ENCODE measurements around the gene SMIM36. TPM values are rescaled to one million over a fixed set of nuclear protein-coding genes. Genes with fewer than 3 reads are reported as not detected.
A peak's percentile ranks its signal among the peaks of the same experiment; 100 is the strongest.
"Not testable (repeated sequence)": the region's sequence is repeated elsewhere in the genome, so short reads cannot be mapped to it uniquely, and the experiment has no call there.

Gene SMIM36
- polyA plus RNA-seq, 1 donor = not detected

DNA sequence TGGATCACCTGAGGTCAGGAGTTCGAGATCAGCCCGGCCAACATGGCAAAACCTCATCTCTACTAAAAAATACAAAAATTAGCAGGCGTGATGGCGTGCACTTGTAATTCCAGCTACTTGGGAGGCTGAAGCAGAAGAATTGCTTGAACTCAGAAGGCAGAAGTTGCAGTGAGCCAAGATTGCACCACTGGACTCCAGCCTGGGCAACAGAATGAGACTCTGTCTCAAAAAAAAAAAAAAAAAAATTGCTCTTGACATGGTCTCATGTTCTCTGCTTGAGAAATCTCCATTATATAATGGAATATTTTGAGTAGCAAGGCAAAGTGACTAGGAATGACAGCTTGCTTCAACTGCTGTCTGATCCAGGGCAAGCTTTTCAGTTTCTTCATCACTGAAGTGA lies 65.2 kb downstream of the SMIM36 start:
- H3K36me3 ChIP-seq (ENCODE audit: control insufficient read depth, insufficient read depth, low read length); DNase-seq; H3K4me3 ChIP-seq (ENCODE audit: low read length); H3K9me3 ChIP-seq (ENCODE audit: control insufficient read depth, low read depth, low read length); H3K27ac ChIP-seq (ENCODE audit: low read length); H3K27me3 ChIP-seq (ENCODE audit: control insufficient read depth, insufficient read depth, low read length): not testable (repeated sequence)
- H3K4me1 ChIP-seq (ENCODE audit: control insufficient read depth, insufficient read depth, low read length) = peaks cover 22% of the 10 kb centered on the region
- WGBS (ENCODE audit: insufficient coverage, low lambda C conversion rate) = no CpG with 5 or more reads among the region's 4 CpGs

DNA sequence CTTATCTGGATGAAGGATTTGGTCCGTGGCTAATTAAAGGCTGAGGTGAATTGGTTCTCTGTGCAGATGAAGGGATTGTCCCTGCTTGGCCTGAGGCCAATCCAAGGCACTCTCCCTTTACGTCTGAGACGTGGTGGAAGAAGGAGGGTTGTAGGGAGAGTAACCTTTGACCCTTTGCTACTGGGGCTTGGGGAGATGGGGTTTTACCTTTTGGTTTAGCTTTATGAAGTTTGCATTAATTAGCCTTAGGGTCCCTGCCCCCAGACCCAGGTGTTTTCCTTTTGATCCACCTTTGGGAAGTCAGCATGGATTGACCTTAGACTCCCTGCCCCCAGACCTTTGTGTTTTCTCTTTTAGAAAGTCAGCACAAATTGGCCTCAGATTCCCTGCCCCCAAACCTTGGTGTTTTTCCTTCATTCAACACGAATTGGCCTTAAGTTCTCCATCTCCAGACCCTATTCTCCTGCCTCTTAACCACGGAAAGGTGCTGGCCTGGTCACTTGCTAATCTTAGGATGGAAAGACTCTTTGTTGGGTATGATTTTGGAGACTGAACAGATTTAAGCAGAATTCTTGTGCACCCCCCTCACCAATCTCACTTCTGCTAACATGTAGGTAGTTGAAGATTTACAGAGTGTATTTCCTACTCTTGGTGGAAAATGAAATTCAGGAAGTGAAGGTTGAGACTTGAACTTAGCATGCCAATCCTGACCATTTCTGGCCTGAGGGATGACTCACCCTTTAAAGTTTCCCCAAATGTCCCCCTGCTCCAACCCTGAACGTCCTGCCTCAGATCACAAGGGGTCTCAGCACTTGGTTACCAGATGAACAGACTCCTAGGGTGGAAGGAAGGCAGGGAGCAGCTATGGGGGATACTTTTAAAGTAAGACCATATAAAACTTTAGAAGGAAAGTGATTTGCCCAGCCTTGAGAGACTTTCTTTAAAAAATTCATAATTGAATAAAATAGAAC lies 66.5 kb downstream of the SMIM36 start:
- Histone ChIP-seq H3K27me3 (ENCODE audit: control insufficient read depth, insufficient read depth, low read length) (no peaks in the 10 kb centered on the region), H3K9me3 (ENCODE audit: control insufficient read depth, low read depth, low read length) (no peaks in the 10 kb centered on the region), H3K36me3 (ENCODE audit: control insufficient read depth, insufficient read depth, low read length) (no peaks in the 10 kb centered on the region), H3K4me3 (ENCODE audit: low read length) (no peak overlapping the region), H3K4me1 (ENCODE audit: control insufficient read depth, insufficient read depth, low read length) (peaks cover 14% of the 10 kb centered on the region), H3K27ac (ENCODE audit: low read length) (peak overlapping the region; percentile 9)
- 40% methylated on average over 1 of the region's 6 CpGs for whole genome bisulfite sequencing (ENCODE audit: insufficient coverage, low lambda C conversion rate)
- peak in 1 of 2 donors; percentile 40 for DNase-seq

DNA sequence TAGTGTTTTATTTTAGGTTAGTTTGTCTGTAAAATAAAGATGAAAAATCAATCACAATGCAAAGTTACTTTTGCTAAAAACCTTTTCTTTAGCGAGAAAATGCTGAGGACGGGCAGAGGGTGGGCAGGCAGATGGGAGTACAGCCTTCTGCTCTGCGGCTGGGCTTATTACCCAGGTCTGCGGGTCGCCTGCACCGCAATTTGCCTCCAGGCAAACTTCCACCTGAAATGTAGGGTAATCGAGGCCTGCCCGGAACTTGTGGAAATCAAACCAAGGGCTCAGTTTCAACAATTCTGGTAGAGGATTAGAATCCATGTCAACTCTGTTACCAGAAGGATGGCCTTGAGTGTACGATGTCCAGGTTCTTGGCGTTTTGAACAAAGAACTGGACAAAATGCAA lies 67.3 kb downstream of the SMIM36 start:
- Histone ChIP-seq H3K4me1 (ENCODE audit: control insufficient read depth, insufficient read depth, low read length) (peaks cover 14% of the 10 kb centered on the region), H3K9me3 (ENCODE audit: control insufficient read depth, low read depth, low read length) (no peaks in the 10 kb centered on the region), H3K4me3 (ENCODE audit: low read length) (no peak overlapping the region), H3K27me3 (ENCODE audit: control insufficient read depth, insufficient read depth, low read length) (no peaks in the 10 kb centered on the region), H3K36me3 (ENCODE audit: control insufficient read depth, insufficient read depth, low read length) (no peaks in the 10 kb centered on the region), H3K27ac (ENCODE audit: low read length) (peak overlapping the region; percentile 9)
- no peak for DNase-seq
- WGBS (ENCODE audit: insufficient coverage, low lambda C conversion rate) = 100% methylated on average over 1 of the region's 10 CpGs

DNA sequence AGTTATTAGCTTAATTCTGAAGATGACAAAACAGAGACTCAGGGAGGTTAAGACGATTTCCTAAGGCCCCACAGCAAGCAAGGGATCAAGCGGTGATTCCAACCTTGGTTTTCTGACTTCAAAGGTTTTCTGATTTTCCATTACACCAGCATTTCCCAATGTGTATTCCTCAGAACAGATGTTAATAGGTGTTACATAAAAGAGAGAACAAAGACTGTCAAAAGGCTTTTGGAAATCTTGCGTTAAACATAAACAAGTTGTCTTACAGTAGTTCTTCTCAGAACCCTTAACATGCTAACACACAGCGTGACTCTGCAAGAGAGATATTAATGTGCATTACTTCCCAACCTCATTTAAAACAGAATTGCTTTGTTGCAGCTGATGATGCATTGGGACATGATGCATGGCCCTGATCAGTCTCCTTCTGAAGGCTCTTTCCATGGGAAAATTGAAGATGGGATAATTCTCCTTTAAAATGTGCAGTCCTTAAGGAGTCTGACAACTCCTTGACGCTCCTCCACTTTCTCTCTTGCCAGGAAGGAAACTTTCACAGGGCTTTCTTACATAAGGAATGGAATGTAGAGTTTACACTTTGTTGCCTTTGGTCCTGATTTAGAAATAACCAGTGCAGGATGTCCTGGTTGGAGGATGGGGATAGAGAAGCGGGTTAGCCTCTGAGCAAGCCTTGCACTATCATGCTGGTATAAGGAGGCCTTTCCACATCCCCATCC lies 68.1 kb downstream of the SMIM36 start:
- 100% methylated on average over 1 of the region's 6 CpGs for WGBS (ENCODE audit: insufficient coverage, low lambda C conversion rate)
- H3K36me3 ChIP-seq (ENCODE audit: control insufficient read depth, insufficient read depth, low read length) = no peaks in the 10 kb centered on the region
- no peak for DNase-seq
- H3K4me1 ChIP-seq (ENCODE audit: control insufficient read depth, insufficient read depth, low read length) = peaks cover 10% of the 10 kb centered on the region
- no peaks in the 10 kb centered on the region for H3K9me3 ChIP-seq (ENCODE audit: control insufficient read depth, low read depth, low read length)
- H3K27ac ChIP-seq (ENCODE audit: low read length) = peak overlapping the region; percentile 9
- H3K27me3 ChIP-seq (ENCODE audit: control insufficient read depth, insufficient read depth, low read length) = no peaks in the 10 kb centered on the region
- H3K4me3 ChIP-seq (ENCODE audit: low read length) = no peak overlapping the region

DNA sequence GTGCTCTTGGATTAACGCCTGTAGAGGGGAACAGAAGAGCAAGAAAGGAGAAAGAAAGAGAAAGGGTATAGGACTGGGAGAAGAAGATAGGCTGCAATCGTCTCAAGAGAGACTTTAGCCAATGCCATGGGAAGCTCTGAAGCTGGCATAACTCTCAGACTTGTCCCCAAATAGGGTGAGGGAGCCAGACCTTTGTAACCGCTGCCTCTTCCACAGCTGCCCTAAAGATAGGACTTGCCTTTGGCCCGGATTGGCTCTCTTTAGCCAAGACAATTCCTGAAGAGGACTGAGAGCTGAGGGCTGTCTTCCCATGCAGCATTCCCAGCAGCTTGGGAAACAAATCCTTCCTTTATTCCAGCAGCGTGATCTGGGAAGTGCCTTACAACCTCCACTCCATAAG lies 68.8 kb downstream of the SMIM36 start:
- Histone ChIP-seq H3K27ac (ENCODE audit: low read length) (peak overlapping the region; percentile 40), H3K36me3 (ENCODE audit: control insufficient read depth, insufficient read depth, low read length) (no peaks in the 10 kb centered on the region), H3K4me1 (ENCODE audit: control insufficient read depth, insufficient read depth, low read length) (peaks cover 13% of the 10 kb centered on the region), H3K9me3 (ENCODE audit: control insufficient read depth, low read depth, low read length) (no peaks in the 10 kb centered on the region), H3K4me3 (ENCODE audit: low read length) (no peak overlapping the region), H3K27me3 (ENCODE audit: control insufficient read depth, insufficient read depth, low read length) (no peaks in the 10 kb centered on the region)
- WGBS (ENCODE audit: insufficient coverage, low lambda C conversion rate) = 83% methylated on average over 1 of the region's 5 CpGs
- DNase-seq = no peak

DNA sequence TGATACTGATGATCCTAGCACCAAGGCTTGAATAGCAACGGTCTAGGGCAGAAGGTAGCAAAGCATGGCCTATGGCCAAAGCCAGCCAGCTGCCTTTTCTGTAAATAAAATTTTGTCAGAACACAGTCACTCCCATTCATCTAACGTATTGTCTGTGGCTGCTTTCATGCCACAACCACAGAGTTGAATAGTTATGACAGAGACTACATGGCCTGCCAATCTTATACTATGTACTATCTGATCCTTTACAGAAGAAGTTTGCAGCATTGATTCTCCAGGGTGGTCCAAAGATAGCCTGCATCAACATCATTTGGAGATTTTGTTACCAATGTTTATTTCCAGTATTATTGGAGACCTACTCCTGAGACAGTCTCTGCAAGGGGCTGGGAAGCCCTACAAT lies 69.7 kb downstream of the SMIM36 start:
- peaks cover 16% of the 10 kb centered on the region for H3K4me1 ChIP-seq (ENCODE audit: control insufficient read depth, insufficient read depth, low read length)
- H3K36me3 ChIP-seq (ENCODE audit: control insufficient read depth, insufficient read depth, low read length) = no peaks in the 10 kb centered on the region
- WGBS (ENCODE audit: insufficient coverage, low lambda C conversion rate) = no CpG with 5 or more reads among the region's 2 CpGs
- H3K9me3 ChIP-seq (ENCODE audit: control insufficient read depth, low read depth, low read length) = no peaks in the 10 kb centered on the region
- no peak overlapping the region for H3K4me3 ChIP-seq (ENCODE audit: low read length)
- no peak for DNase-seq
- no peak overlapping the region for H3K27ac ChIP-seq (ENCODE audit: low read length)
- no peaks in the 10 kb centered on the region for H3K27me3 ChIP-seq (ENCODE audit: control insufficient read depth, insufficient read depth, low read length)

GRCh38 chr17:55440391-55440790 lies 70.9 kb downstream of the SMIM36 start:
- no CpG with 5 or more reads among the region's 3 CpGs for WGBS (ENCODE audit: insufficient coverage, low lambda C conversion rate)
- H3K9me3 ChIP-seq (ENCODE audit: control insufficient read depth, low read depth, low read length) = no peaks in the 10 kb centered on the region
- no peak overlapping the region for H3K27ac ChIP-seq (ENCODE audit: low read length)
- no peaks in the 10 kb centered on the region for H3K36me3 ChIP-seq (ENCODE audit: control insufficient read depth, insufficient read depth, low read length)
- H3K4me3 ChIP-seq (ENCODE audit: low read length) = no peak overlapping the region
- H3K4me1 ChIP-seq (ENCODE audit: control insufficient read depth, insufficient read depth, low read length) = peaks cover 15% of the 10 kb centered on the region
- no peak for DNase-seq
- no peaks in the 10 kb centered on the region for H3K27me3 ChIP-seq (ENCODE audit: control insufficient read depth, insufficient read depth, low read length)

DNA sequence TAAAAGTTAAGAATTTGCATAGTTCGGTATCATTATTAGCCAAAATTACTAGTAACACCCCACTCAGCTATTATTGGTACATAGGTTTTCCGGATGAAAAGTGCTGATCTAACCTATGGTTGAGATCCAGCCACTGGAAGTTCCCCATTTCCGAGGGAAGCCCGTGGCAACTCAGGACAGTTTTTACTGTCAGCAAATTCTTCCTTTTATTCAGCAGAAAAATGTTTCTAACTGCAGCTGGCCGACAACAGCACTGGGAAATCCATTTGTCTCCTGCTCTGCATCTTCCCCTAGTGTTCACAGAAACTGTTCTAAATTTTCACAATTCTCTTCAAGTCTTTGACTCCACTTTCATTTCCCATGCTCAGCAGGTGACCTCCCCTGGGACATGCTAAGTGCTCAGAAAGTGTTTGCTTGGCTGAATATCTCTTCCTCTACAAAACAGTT lies 74.1 kb downstream of the SMIM36 start:
- no peak overlapping the region for H3K27ac ChIP-seq (ENCODE audit: low read length)
- H3K9me3 ChIP-seq (ENCODE audit: control insufficient read depth, low read depth, low read length) = no peaks in the 10 kb centered on the region
- no peak overlapping the region for H3K4me3 ChIP-seq (ENCODE audit: low read length)
- no peak for DNase-seq
- H3K4me1 ChIP-seq (ENCODE audit: control insufficient read depth, insufficient read depth, low read length) = peaks cover 22% of the 10 kb centered on the region
- H3K27me3 ChIP-seq (ENCODE audit: control insufficient read depth, insufficient read depth, low read length) = no peaks in the 10 kb centered on the region
- no peaks in the 10 kb centered on the region for H3K36me3 ChIP-seq (ENCODE audit: control insufficient read depth, insufficient read depth, low read length)
- 85% methylated on average over 2 of the region's 5 CpGs for WGBS (ENCODE audit: insufficient coverage, low lambda C conversion rate)

DNA sequence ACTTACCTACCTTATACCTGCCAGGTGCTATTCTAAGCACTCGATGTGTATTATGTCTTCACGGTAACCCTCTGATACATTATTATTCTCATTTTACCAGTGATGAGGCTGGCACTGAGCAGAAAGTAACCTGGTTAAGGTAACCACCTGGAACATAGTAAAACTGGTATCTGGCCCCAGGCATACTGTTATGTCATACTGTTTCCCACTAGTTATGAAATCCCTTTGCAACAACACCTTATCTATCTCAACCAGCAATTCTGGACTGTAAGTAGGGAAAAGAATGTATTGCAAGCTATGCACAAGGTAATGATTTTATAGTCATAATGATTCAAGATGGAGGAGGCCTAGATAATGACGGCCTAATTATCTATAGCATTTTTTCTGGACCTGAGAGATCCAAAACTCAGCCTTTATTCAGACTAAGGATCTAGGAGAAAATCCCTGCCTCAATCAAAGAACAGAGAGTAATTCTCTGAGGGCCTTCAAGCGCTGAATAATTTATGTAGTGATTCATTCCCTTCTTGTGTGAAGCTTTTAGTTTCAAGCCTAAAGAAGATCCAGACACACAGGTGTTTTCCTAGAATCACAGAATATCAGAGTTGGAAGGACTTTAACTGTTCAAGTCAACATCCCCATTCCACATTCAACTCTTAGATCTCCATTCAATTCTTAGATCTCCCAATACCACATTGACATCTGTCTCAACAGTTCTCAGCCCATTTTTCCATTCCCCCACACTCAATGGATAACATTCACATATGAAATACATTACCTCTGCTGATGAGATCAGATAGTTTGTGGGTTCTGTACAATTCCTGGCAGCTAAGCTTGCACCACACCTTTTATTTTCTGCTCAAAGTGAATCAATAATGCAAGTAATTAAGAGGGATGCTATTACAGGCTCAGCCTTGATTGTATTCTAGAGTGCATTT lies 74.8 kb downstream of the SMIM36 start:
- H3K27me3 ChIP-seq (ENCODE audit: control insufficient read depth, insufficient read depth, low read length) = no peaks in the 10 kb centered on the region
- no peaks in the 10 kb centered on the region for H3K36me3 ChIP-seq (ENCODE audit: control insufficient read depth, insufficient read depth, low read length)
- H3K4me1 ChIP-seq (ENCODE audit: control insufficient read depth, insufficient read depth, low read length) = peaks cover 22% of the 10 kb centered on the region
- WGBS (ENCODE audit: insufficient coverage, low lambda C conversion rate) = 100% methylated on average over 1 of the region's 4 CpGs
- DNase-seq = peak in 1 of 2 donors; percentile 53
- H3K9me3 ChIP-seq (ENCODE audit: control insufficient read depth, low read depth, low read length) = no peaks in the 10 kb centered on the region
- peak overlapping the region; percentile 32 for H3K27ac ChIP-seq (ENCODE audit: low read length)
- no peak overlapping the region for H3K4me3 ChIP-seq (ENCODE audit: low read length)

DNA sequence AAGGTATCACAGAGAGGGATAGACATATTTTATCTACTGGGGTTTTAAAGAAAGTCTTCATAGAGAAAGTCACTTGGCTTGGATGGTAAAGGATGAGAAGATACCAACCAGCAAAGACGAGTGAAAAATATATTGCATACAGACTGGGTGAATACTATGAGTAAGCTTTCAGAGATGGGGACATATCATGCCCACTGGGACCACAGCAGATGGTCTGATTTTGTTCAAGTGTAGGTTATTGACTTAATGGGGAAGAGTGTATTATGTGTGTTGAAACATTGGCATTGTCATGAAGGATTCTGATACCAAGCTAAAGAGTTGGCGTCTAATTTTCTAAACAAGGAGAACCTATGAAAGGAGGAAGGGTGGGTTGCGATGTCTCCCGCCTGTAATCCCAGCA lies 75.8 kb downstream of the SMIM36 start:
- no peak for DNase-seq
- Histone ChIP-seq H3K27ac (ENCODE audit: low read length) (no peak overlapping the region), H3K27me3 (ENCODE audit: control insufficient read depth, insufficient read depth, low read length) (no peaks in the 10 kb centered on the region), H3K9me3 (ENCODE audit: control insufficient read depth, low read depth, low read length) (no peaks in the 10 kb centered on the region), H3K36me3 (ENCODE audit: control insufficient read depth, insufficient read depth, low read length) (no peaks in the 10 kb centered on the region), H3K4me3 (ENCODE audit: low read length) (no peak overlapping the region), H3K4me1 (ENCODE audit: control insufficient read depth, insufficient read depth, low read length) (peaks cover 22% of the 10 kb centered on the region)
- 100% methylated on average over 1 of the region's 4 CpGs for WGBS (ENCODE audit: insufficient coverage, low lambda C conversion rate)

All from large intestine (tissue), 3 donors.